GM12875 (cell line): Measurements from ENCODE around the gene PCSK5.

Experiments used
- H3K4me3 ChIP-seq: one replicate; pipeline ENCODE4 v1.5.1; 2011; ENCODE audit warnings: low read depth, low read length, control low read depth
- TF ChIP-seq, protein P1 (sequence below): IDR thresholded peaks from 2 replicates; pipeline ENCODE4 v1.5.1; 2011; ENCODE audit warnings: low read depth, mild to moderate bottlenecking, control low read depth, inconsistent platforms, low read length, moderate library complexity, borderline replicate concordance; ENCODE audit not compliant: insufficient read depth

Gene PCSK5

DNA sequence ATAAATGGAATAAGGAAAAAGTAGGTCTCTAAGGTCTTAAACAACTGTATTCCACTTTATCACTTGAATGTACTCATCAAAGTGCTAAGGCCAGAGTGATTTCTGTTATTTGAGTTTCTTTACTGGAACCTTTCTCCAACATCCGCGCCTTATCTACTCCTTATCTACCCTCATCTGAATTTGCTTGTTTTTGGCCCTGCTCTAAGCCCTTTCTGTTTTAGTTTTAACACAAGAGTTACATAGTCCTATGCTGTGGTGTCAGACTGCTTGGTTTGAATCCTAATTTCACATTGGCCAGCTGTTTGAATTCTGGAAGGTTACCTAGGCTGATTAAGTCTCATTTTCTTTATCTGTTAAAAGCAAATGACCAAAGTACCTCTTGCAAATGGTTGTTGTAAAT lies 128.3 kb downstream of the PCSK5 start:
- TF ChIP-seq, protein P1, sequence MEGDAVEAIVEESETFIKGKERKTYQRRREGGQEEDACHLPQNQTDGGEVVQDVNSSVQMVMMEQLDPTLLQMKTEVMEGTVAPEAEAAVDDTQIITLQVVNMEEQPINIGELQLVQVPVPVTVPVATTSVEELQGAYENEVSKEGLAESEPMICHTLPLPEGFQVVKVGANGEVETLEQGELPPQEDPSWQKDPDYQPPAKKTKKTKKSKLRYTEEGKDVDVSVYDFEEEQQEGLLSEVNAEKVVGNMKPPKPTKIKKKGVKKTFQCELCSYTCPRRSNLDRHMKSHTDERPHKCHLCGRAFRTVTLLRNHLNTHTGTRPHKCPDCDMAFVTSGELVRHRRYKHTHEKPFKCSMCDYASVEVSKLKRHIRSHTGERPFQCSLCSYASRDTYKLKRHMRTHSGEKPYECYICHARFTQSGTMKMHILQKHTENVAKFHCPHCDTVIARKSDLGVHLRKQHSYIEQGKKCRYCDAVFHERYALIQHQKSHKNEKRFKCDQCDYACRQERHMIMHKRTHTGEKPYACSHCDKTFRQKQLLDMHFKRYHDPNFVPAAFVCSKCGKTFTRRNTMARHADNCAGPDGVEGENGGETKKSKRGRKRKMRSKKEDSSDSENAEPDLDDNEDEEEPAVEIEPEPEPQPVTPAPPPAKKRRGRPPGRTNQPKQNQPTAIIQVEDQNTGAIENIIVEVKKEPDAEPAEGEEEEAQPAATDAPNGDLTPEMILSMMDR: no peak
- no peak overlapping the region for H3K4me3 ChIP-seq

DNA sequence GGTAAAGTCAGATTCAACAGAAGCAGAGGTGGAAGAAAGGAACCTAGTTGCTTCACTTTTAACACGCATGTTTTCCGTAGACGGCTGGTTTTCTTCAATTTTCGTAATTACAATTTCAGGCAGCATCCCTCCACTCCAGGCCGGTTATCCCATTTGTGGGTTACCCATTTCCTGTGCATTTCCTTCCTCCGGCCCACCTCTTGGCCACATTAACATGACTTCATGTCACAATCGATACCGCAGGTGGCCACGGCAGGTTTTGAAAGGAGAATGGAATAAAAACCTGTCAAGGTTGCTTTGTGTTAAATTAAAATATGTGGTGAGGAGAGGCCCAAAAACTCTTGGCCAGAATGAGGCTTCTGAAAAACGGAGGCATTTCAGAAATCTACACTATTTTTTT lies 130.2 kb downstream of the PCSK5 start:
- TF ChIP-seq, protein P1: no peak
- no peak overlapping the region for H3K4me3 ChIP-seq

- TF ChIP-seq, protein P1: no peak
- no peak overlapping the region for H3K4me3 ChIP-seq
Observed at GRCh38 chr9:76022317-76022716, 131.8 kb downstream of the PCSK5 start.

GRCh38 chr9:76023715-76024195 lies 133.3 kb downstream of the PCSK5 start:
- no peak overlapping the region for H3K4me3 ChIP-seq
- TF ChIP-seq, protein P1: no peak

GRCh38 chr9:76025286-76025685 lies 134.8 kb downstream of the PCSK5 start:
- TF ChIP-seq, protein P1: no peak
- no peak overlapping the region for H3K4me3 ChIP-seq

DNA sequence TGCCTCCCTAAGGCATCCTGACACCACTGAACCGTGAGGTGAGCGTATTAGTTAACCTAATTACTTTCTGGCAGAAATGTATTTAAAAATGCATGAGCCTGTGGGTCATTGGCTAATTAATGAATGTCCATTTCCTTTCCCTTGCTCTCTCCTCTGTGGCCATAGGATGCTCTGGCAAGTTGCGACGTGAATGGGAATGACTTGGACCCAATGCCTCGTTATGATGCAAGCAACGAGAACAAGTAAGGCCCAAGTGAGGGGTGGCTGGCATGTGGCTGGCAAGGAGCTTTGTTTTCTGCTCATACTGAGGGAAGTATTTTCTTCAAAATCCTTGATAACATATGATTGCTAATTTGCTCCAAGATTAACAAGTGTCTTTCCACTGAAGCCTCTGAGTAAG lies 136.3 kb downstream of the PCSK5 start:
- TF ChIP-seq, protein P1: no peak
- H3K4me3 ChIP-seq: no peak overlapping the region

- TF ChIP-seq, protein P1: no peak
- H3K4me3 ChIP-seq: no peak overlapping the region
Observed at GRCh38 chr9:76027416-76027815, 136.9 kb downstream of the PCSK5 start.
